Hepatocyte (in vitro differentiated cells): ENCODE measurements around the gene EEF2. TPM values are rescaled to one million over a fixed set of nuclear protein-coding genes. Genes with fewer than 3 reads are reported as not detected.

Source experiments
- DNase-seq: peaks from one replicate; pipeline ENCODE4 v3.0.0-alpha.2; 2016; ENCODE audit warnings: low spot score
- H2AFZ ChIP-seq: fragments of 200-600 bp; sonication (generic); 2 replicates; pipeline ENCODE4 v1.6.0; 2016; ENCODE audit warnings: antibody characterized with exemption, mild to moderate bottlenecking
- H3K27ac ChIP-seq: fragments of 200-600 bp; sonication (generic); 2 replicates; pipeline ENCODE4 v1.5.1; 2016; ENCODE audit warnings: mild to moderate bottlenecking
- H3K27me3 ChIP-seq: fragments of 200-600 bp; sonication (generic); 2 replicates; pipeline ENCODE4 v1.6.1; 2016
- H3K36me3 ChIP-seq: fragments of 200-600 bp; sonication (generic); replicated peaks from 2 replicates; pipeline ENCODE4 v1.5.1; 2016; ENCODE audit warnings: low read depth; ENCODE audit not compliant: insufficient read depth
- H3K4me1 ChIP-seq: fragments of 200-600 bp; sonication (generic); 2 replicates; pipeline ENCODE4 v1.5.1; 2016; ENCODE audit warnings: mild to moderate bottlenecking, moderate library complexity; ENCODE audit not compliant: insufficient read depth
- H3K4me2 ChIP-seq: fragments of 200-600 bp; sonication (generic); 2 replicates; pipeline ENCODE4 v1.6.0; 2016
- H3K4me3 ChIP-seq: fragments of 200-600 bp; sonication (generic); 2 replicates; pipeline ENCODE4 v1.5.1; 2016; ENCODE audit warnings: mild to moderate bottlenecking
- H3K79me2 ChIP-seq: fragments of 200-600 bp; sonication (generic); 2 replicates; pipeline ENCODE4 v1.6.0; 2017; ENCODE audit warnings: mild to moderate bottlenecking
- H3K9me2 ChIP-seq: fragments of 200-600 bp; sonication (generic); replicated peaks from 2 replicates; pipeline ENCODE4 v1.6.0; 2017; ENCODE audit warnings: mild to moderate bottlenecking; ENCODE audit not compliant: insufficient read depth
- H3K9me3 ChIP-seq: fragments of 200-600 bp; sonication (generic); 2 replicates; pipeline ENCODE4 v1.5.1; 2016; ENCODE audit warnings: low read depth, mild to moderate bottlenecking
- H4K20me1 ChIP-seq: fragments of 200-600 bp; sonication (generic); 2 replicates; pipeline ENCODE4 v1.6.0; 2016; ENCODE audit warnings: mild to moderate bottlenecking; ENCODE audit not compliant: insufficient read depth, poor library complexity, severe bottlenecking
- CTCF ChIP-seq: fragments of 200-600 bp; sonication (generic); IDR thresholded peaks from 2 replicates; pipeline ENCODE4 v1.5.1; 2016; ENCODE audit warnings: antibody characterized with exemption, mild to moderate bottlenecking; ENCODE audit not compliant: poor library complexity
- EZH2 ChIP-seq: fragments of 200-600 bp; sonication (generic); IDR thresholded peaks from 2 replicates; pipeline ENCODE4 v1.6.1; 2016; ENCODE audit warnings: antibody characterized with exemption, mild to moderate bottlenecking, borderline replicate concordance
- EZH2phosphoT487 ChIP-seq: fragments of 200-600 bp; sonication (generic); IDR thresholded peaks from one replicate; pipeline ENCODE4 v1.6.1; 2018; ENCODE audit warnings: antibody characterized with exemption, mild to moderate bottlenecking, low read depth, moderate library complexity; ENCODE audit not compliant: unreplicated experiment, severe bottlenecking
- WGBS: methylation state at CpG from one replicate; pipeline ENCODE4 v1.1.6; 2016; ENCODE audit warnings: low lambda C conversion rate; ENCODE audit errors: missing lambda C conversion rate; 5-methylcytosine and 5-hydroxymethylcytosine counted together
- polyA plus RNA-seq: library from polyadenylated mRNA; unstranded; fragments of >200 nt; fragmentation: Nextera tagmentation; extraction: Ambion mirVana; gene quantifications from 2 replicates; pipeline ENCODE4 v1.2.1, GENCODE V29; 2016
- total RNA-seq: library from RNA; depleted of rRNA; stranded (reverse); fragments of >200 nt; gene quantifications from 2 replicates; pipeline ENCODE4 v1.2.3, GENCODE V29; 2014

Gene EEF2
- total and polyA plus RNA-seq, 2 experiments from 2014 or later, result 526 to 1,740 TPM

- Histone ChIP-seq H3K27ac (peak overlapping the region; percentile 100), H3K4me3 (peak overlapping the region; percentile 97), H3K4me2 (peak overlapping the region; percentile 96), H3K36me3 (no peaks in the 10 kb centered on the region), H3K79me2 (peaks cover 62% of the 10 kb centered on the region), H3K27me3 (no peaks in the 10 kb centered on the region), H3K4me1 (peaks cover 23% of the 10 kb centered on the region), H4K20me1 (peaks cover 61% of the 10 kb centered on the region), H3K9me3 (no peaks in the 10 kb centered on the region), H2AFZ (no peak overlapping the region), H3K9me2 (no peaks in the 10 kb centered on the region)
- WGBS, result 29% methylated on average over 30 of the region's 30 CpGs
- TF ChIP-seq CTCF (no peak), EZH2 (no peak), EZH2phosphoT487 (no peak)
- peak; percentile 57 for DNase-seq
Observed at GRCh38 chr19:3983936-3984583, 1.2 kb downstream of the EEF2 start.

GRCh38 chr19:3983542-3983914 lies 1.7 kb downstream of the EEF2 start:
- 74% methylated on average over 7 of the region's 7 CpGs for WGBS
- H3K4me3 ChIP-seq, result peak overlapping the region; percentile 97
- peak overlapping the region; percentile 100 for H3K27ac ChIP-seq
- no peak overlapping the region for H2AFZ ChIP-seq
- DNase-seq, result no peak
- H3K9me3 ChIP-seq, result no peaks in the 10 kb centered on the region
- H3K27me3 ChIP-seq, result no peaks in the 10 kb centered on the region
- H3K4me1 ChIP-seq, result peaks cover 23% of the 10 kb centered on the region
- H3K79me2 ChIP-seq, result peaks cover 64% of the 10 kb centered on the region
- TF ChIP-seq EZH2phosphoT487 (no peak), CTCF (no peak), EZH2 (no peak)
- H3K36me3 ChIP-seq, result no peaks in the 10 kb centered on the region
- H3K4me2 ChIP-seq, result peak overlapping the region; percentile 96
- H3K9me2 ChIP-seq, result no peaks in the 10 kb centered on the region
- peaks cover 67% of the 10 kb centered on the region for H4K20me1 ChIP-seq

GRCh38 chr19:3982701-3983541 lies 2.3 kb downstream of the EEF2 start:
- Histone ChIP-seq H3K27me3 (no peaks in the 10 kb centered on the region), H3K4me1 (peaks cover 23% of the 10 kb centered on the region), H3K27ac (peak overlapping the region; percentile 100), H4K20me1 (peaks cover 73% of the 10 kb centered on the region), H3K9me3 (no peaks in the 10 kb centered on the region), H3K4me2 (peak overlapping the region; percentile 96), H3K4me3 (no peak overlapping the region), H2AFZ (no peak overlapping the region), H3K79me2 (peaks cover 70% of the 10 kb centered on the region), H3K9me2 (no peaks in the 10 kb centered on the region), H3K36me3 (no peaks in the 10 kb centered on the region)
- DNase-seq, result peak; percentile 67
- TF ChIP-seq EZH2 (no peak), CTCF (no peak), EZH2phosphoT487 (no peak)
- WGBS, result 93% methylated on average over 40 of the region's 40 CpGs
